Measurements from ENCODE around the gene ECE1.

ECE1 gene

DNA sequence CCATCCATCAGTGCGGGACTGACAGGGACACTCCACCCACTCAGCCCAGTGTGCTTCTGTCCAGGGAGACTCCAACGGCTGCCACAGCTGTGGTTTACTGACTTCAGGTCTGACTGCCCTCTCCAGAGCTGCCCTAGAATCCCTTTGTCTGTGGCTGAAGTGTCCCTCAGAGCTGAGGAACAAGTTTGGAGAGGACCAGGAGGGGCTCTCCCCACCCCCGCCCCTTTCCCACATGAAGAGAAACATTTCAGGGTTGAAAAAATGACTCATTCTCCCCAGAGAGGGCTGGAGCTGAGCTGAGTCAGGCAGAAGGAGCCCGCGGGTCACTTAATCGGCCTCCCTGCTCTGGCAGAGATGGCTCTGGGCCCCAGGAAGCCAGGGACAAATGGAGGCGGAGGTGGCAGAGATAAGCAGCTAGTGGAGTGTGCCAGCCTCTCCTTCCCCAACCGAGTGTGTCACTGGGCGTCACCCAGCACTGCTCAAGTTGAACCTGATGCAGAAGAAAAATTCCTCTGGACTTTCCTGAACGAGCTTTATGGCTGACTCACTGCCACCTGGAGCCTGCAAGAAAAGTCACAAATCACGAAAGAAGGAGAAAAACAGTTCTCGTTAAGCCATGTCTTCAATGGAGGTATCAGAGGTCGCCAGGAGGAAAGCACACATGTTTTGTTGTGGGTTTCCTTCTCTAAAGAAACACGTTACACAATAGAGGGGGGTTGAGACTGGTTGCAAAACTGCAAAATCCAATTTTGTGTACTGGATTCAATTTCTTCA, 34.3 kb upstream of the ECE1 start:
- Histone ChIP-seq H3K4me3 (ENCODE audit: low read depth, low read length, poor library complexity, severe bottlenecking) (peak overlapping the region; percentile 4), H2AFZ (ENCODE audit: low read length) (no peak overlapping the region), H3K9me3 (ENCODE audit: low read length) (no peaks in the 10 kb centered on the region), H3K27me3 (ENCODE audit: insufficient read depth, low read length) (no peaks in the 10 kb centered on the region), H3K36me3 (ENCODE audit: insufficient read depth, low read length) (peaks cover 4% of the 10 kb centered on the region), H3K4me2 (ENCODE audit: low read length) (peak overlapping the region; percentile 47), H3K9me2 (ENCODE audit: low read depth, low read length) (no peaks in the 10 kb centered on the region), H3K9ac (ENCODE audit: low read length) (peak overlapping the region; percentile 16; the same call in 1 of the 2 replicates), H3K79me2 (ENCODE audit: insufficient read depth, low read length) (no peaks in the 10 kb centered on the region), H3F3A (ENCODE audit: insufficient read depth, low read length) (no peaks in the 10 kb centered on the region), H3K4me1 (ENCODE audit: insufficient read depth, low read length, severe bottlenecking) (peaks cover 63% of the 10 kb centered on the region), H3K27ac (ENCODE audit: low read depth, low read length, poor library complexity, severe bottlenecking) (peak overlapping the region; percentile 86), H4K20me1 (ENCODE audit: insufficient read depth, low read length) (no peaks in the 10 kb centered on the region)
- TF ChIP-seq, protein P1, sequence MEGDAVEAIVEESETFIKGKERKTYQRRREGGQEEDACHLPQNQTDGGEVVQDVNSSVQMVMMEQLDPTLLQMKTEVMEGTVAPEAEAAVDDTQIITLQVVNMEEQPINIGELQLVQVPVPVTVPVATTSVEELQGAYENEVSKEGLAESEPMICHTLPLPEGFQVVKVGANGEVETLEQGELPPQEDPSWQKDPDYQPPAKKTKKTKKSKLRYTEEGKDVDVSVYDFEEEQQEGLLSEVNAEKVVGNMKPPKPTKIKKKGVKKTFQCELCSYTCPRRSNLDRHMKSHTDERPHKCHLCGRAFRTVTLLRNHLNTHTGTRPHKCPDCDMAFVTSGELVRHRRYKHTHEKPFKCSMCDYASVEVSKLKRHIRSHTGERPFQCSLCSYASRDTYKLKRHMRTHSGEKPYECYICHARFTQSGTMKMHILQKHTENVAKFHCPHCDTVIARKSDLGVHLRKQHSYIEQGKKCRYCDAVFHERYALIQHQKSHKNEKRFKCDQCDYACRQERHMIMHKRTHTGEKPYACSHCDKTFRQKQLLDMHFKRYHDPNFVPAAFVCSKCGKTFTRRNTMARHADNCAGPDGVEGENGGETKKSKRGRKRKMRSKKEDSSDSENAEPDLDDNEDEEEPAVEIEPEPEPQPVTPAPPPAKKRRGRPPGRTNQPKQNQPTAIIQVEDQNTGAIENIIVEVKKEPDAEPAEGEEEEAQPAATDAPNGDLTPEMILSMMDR (IDR thresholded peaks at IDR 0.05; ENCODE audit: low read length): no peak
- no peak for TF ChIP-seq EZH2 (IDR thresholded peaks at IDR 0.05; ENCODE audit: borderline replicate concordance, low read length)

DNA sequence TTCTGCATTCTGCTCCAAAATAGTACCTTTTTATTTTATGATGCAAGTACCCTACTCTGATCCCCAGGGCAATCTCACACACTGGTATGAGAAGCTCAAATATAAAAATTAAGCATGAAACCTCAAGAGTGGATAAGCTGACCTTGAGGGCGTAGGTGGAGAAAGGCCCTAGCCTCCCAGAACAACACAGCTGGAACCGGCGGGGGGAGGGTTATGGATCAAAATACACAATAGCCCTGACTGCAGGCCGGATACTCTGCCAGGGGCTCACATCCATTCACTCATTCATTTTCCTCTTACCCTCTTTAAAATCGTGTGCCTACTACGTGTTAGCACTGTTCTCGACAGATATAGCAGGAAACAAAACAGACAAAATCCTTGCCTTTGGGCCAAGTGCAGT, 32.8 kb upstream of the ECE1 start:
- peaks cover 69% of the 10 kb centered on the region for H3K4me1 ChIP-seq (ENCODE audit: insufficient read depth, low read length, severe bottlenecking)

GRCh38 chr1:21322681-21323016, 32.4 kb upstream of the ECE1 start:
- H3K4me2 ChIP-seq (ENCODE audit: low read length): no peak overlapping the region; the same call in 1 of the 2 replicates
- no peaks in the 10 kb centered on the region for H3F3A ChIP-seq (ENCODE audit: insufficient read depth, low read length)
- H3K79me2 ChIP-seq (ENCODE audit: insufficient read depth, low read length): no peaks in the 10 kb centered on the region
- TF ChIP-seq, protein P1 (IDR thresholded peaks at IDR 0.05; ENCODE audit: low read length): no peak
- no peak for TF ChIP-seq EZH2 (IDR thresholded peaks at IDR 0.05; ENCODE audit: borderline replicate concordance, low read length)
- H3K9ac ChIP-seq (ENCODE audit: low read length): no peak overlapping the region
- H2AFZ ChIP-seq (ENCODE audit: low read length): no peak overlapping the region
- H3K9me2 ChIP-seq (ENCODE audit: low read depth, low read length): no peaks in the 10 kb centered on the region
- no peaks in the 10 kb centered on the region for H3K36me3 ChIP-seq (ENCODE audit: insufficient read depth, low read length)
- H4K20me1 ChIP-seq (ENCODE audit: insufficient read depth, low read length): no peaks in the 10 kb centered on the region
- peak overlapping the region; percentile 23 for H3K27ac ChIP-seq (ENCODE audit: low read depth, low read length, poor library complexity, severe bottlenecking)
- no peaks in the 10 kb centered on the region for H3K27me3 ChIP-seq (ENCODE audit: insufficient read depth, low read length)
- no peaks in the 10 kb centered on the region for H3K9me3 ChIP-seq (ENCODE audit: low read length)
- H3K4me3 ChIP-seq (ENCODE audit: low read depth, low read length, poor library complexity, severe bottlenecking): no peak overlapping the region
- H3K4me1 ChIP-seq (ENCODE audit: insufficient read depth, low read length, severe bottlenecking): peaks cover 73% of the 10 kb centered on the region

More for the DNA sequence above, 32.8 kb upstream of the ECE1 start:
- H3K9me3 ChIP-seq (ENCODE audit: low read length): no peaks in the 10 kb centered on the region
- H3K27me3 ChIP-seq (ENCODE audit: insufficient read depth, low read length): no peaks in the 10 kb centered on the region
- H3K79me2 ChIP-seq (ENCODE audit: insufficient read depth, low read length): no peaks in the 10 kb centered on the region
- H2AFZ ChIP-seq (ENCODE audit: low read length): no peak overlapping the region
- H3F3A ChIP-seq (ENCODE audit: insufficient read depth, low read length): no peaks in the 10 kb centered on the region
- TF ChIP-seq, protein P1 (IDR thresholded peaks at IDR 0.05; ENCODE audit: low read length): no peak
- no peak for TF ChIP-seq EZH2 (IDR thresholded peaks at IDR 0.05; ENCODE audit: borderline replicate concordance, low read length)
- H3K9ac ChIP-seq (ENCODE audit: low read length): no peak overlapping the region
- no peaks in the 10 kb centered on the region for H3K9me2 ChIP-seq (ENCODE audit: low read depth, low read length)
- H4K20me1 ChIP-seq (ENCODE audit: insufficient read depth, low read length): no peaks in the 10 kb centered on the region
- H3K36me3 ChIP-seq (ENCODE audit: insufficient read depth, low read length): peaks cover 2% of the 10 kb centered on the region
- H3K4me3 ChIP-seq (ENCODE audit: low read depth, low read length, poor library complexity, severe bottlenecking): no peak overlapping the region
- H3K27ac ChIP-seq (ENCODE audit: low read depth, low read length, poor library complexity, severe bottlenecking): peak overlapping the region; percentile 23
- no peak overlapping the region for H3K4me2 ChIP-seq (ENCODE audit: low read length)
